Measurements from ENCODE around the gene ADAMTSL1.

DNA sequence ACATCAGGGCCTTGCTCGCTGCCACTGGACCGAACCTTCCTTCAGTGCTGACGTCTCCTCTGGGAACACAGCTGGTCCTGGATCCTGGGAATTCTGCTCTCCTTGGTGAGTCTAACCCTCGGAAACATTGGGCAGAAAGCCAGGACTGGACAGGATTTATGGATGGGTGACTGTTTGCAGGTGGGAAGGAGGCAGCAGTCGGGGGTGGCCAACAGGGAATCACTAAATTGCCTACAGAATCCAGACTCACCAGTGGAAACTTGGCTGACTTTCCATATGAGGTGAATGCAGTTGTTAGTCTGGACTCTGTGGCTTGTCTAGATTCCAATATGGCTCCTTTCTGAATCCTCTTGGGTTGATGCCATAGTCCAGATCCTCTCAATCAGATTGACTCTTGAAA is 355.9 kb downstream of the ADAMTSL1 start:
- TF ChIP-seq, protein P1, sequence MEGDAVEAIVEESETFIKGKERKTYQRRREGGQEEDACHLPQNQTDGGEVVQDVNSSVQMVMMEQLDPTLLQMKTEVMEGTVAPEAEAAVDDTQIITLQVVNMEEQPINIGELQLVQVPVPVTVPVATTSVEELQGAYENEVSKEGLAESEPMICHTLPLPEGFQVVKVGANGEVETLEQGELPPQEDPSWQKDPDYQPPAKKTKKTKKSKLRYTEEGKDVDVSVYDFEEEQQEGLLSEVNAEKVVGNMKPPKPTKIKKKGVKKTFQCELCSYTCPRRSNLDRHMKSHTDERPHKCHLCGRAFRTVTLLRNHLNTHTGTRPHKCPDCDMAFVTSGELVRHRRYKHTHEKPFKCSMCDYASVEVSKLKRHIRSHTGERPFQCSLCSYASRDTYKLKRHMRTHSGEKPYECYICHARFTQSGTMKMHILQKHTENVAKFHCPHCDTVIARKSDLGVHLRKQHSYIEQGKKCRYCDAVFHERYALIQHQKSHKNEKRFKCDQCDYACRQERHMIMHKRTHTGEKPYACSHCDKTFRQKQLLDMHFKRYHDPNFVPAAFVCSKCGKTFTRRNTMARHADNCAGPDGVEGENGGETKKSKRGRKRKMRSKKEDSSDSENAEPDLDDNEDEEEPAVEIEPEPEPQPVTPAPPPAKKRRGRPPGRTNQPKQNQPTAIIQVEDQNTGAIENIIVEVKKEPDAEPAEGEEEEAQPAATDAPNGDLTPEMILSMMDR (IDR thresholded peaks at IDR 0.05) = no peak
- no peak for TF ChIP-seq POLR2AphosphoS5 (IDR thresholded peaks at IDR 0.05)

All from stomach (tissue), 4 donors.